CD4-positive, CD25-positive, alpha-beta regulatory T cell (primary cell): ENCODE results near the gene MYMX. TPM values are rescaled to one million over a fixed set of nuclear protein-coding genes. Genes with fewer than 3 reads are reported as not detected.

Experiments used
- ATAC-seq, 2 donors: fragments of 150-1000 bp; cut with Tn5 transposase; one replicate each; pipeline ENCODE4 v1.10.0; 2021; ENCODE audit warnings: low read depth in 2 of 2, moderate number of reproducible peaks in 2 of 2, moderate library complexity in 1 of 2
- DNase-seq, 3 donors: peaks; one replicate each; pipeline versions ENCODE4 v3.0.0 to v3.0.0-alpha.2; 2012 to 2022; ENCODE audit warnings: mixed read lengths in 1 of 3
- H3K27ac ChIP-seq: one replicate; pipeline ENCODE4 v1.7.0; 2013; ENCODE audit warnings: mild to moderate bottlenecking, low read length; ENCODE audit not compliant: insufficient read depth, poor library complexity, severe bottlenecking
- H3K27me3 ChIP-seq: one replicate; pipeline ENCODE4 v1.7.0; 2013; ENCODE audit warnings: low read length; ENCODE audit not compliant: control insufficient read depth, insufficient read depth
- H3K36me3 ChIP-seq: one replicate; pipeline ENCODE4 v1.7.0; 2013; ENCODE audit warnings: mild to moderate bottlenecking, low read length, moderate library complexity; ENCODE audit not compliant: control insufficient read depth, insufficient read depth
- H3K4me1 ChIP-seq: 2 replicates; pipeline ENCODE4 v1.7.0; 2013; ENCODE audit warnings: mild to moderate bottlenecking, low read length; ENCODE audit not compliant: insufficient read depth, control insufficient read depth, poor library complexity, severe bottlenecking
- H3K4me3 ChIP-seq: one replicate; pipeline ENCODE4 v1.7.0; 2013; ENCODE audit warnings: low read depth, mild to moderate bottlenecking, low read length, moderate library complexity
- H3K9me3 ChIP-seq, 2 experiments: 1 replicate in 1 of 2; 2 replicates in 1 of 2; pipeline ENCODE4 v1.7.0; 2013; ENCODE audit warnings: low read length in 2 of 2, mild to moderate bottlenecking in 1 of 2, moderate library complexity in 1 of 2; ENCODE audit not compliant: control insufficient read depth in 2 of 2
- H3K27ac Mint-ChIP-seq, 3 donors: one replicate each; pipeline ENCODE4 v1.8.0; 2020 to 2022; ENCODE audit warnings: mild to moderate bottlenecking in 3 of 3, mixed read lengths in 3 of 3, moderate library complexity in 2 of 3
- H3K27me3 Mint-ChIP-seq: one replicate; pipeline ENCODE4 v1.8.0; 2022; ENCODE audit warnings: mild to moderate bottlenecking, mixed read lengths
- H3K36me3 Mint-ChIP-seq: one replicate; pipeline ENCODE4 v1.8.0; 2020; ENCODE audit warnings: mixed read lengths
- H3K4me1 Mint-ChIP-seq, 4 donors: one replicate each; pipeline ENCODE4 v1.8.0; 2020 to 2022; ENCODE audit warnings: mixed read lengths in 4 of 4, mild to moderate bottlenecking in 1 of 4
- H3K4me3 Mint-ChIP-seq, 4 donors: one replicate each; pipeline ENCODE4 v1.8.0; 2020 to 2022; ENCODE audit warnings: mild to moderate bottlenecking in 4 of 4, mixed read lengths in 4 of 4, moderate library complexity in 3 of 4
- H3K9me3 Mint-ChIP-seq, 7 donors: one replicate each; pipeline ENCODE4 v1.8.0; 2020 to 2022; ENCODE audit warnings: mixed read lengths in 7 of 7, mild to moderate bottlenecking in 3 of 7, moderate library complexity in 2 of 7
- polyA plus RNA-seq, 4 donors: library from polyadenylated mRNA; unstranded; fragments of 300-500 nt; fragmentation: Illumina TruSeq; gene quantifications; one replicate each; pipeline ENCODE4 v1.2.3, GENCODE V29; 2021
- total RNA-seq: library from RNA; stranded (reverse); gene quantifications from one replicate; pipeline ENCODE4 v1.2.3, GENCODE V29; 2022

MYMX gene
- total and polyA plus RNA-seq, 5 donors from 2014 or later, result not detected

- Mint-ChIP-seq H3K9me3 (no peaks in the 10 kb centered on the region), H3K4me3 (peak overlapping the region in 3 of 4 donors; percentile 20 to 98 (median 85)), H3K4me1 (peaks cover 11 to 89% (median 55%) of the 10 kb centered on the region in 4 donors), H3K27ac (peak overlapping the region in 1 of 3 donors; percentile 67), H3K27me3 (no peaks in the 10 kb centered on the region), H3K36me3 (peaks cover 46% of the 10 kb centered on the region)
- Histone ChIP-seq H3K27ac (no peak overlapping the region), H3K27me3 (no peaks in the 10 kb centered on the region), H3K4me1 (peaks cover 38% of the 10 kb centered on the region), H3K4me3 (no peak overlapping the region), H3K9me3 (no peaks in the 10 kb centered on the region), H3K36me3 (peaks cover 70% of the 10 kb centered on the region)
- ATAC-seq, result no peak
- peak; percentile 51 to 61 (median 58) for DNase-seq
These were observed 36.8 kb downstream of the MYMX start for GRCh38 chr6:44253307-44254101.

GRCh38 chr6:44254191-44255104, 37.7 kb downstream of the MYMX start:
- Histone ChIP-seq H3K27me3 (no peaks in the 10 kb centered on the region), H3K4me1 (peaks cover 28% of the 10 kb centered on the region), H3K36me3 (peaks cover 67% of the 10 kb centered on the region), H3K4me3 (no peak overlapping the region), H3K9me3 (no peaks in the 10 kb centered on the region), H3K27ac (no peak overlapping the region)
- Mint-ChIP-seq H3K4me1 (peaks cover 6 to 82% (median 48%) of the 10 kb centered on the region in 4 donors), H3K4me3 (peak overlapping the region; percentile 34 to 98 (median 80)), H3K36me3 (peaks cover 40% of the 10 kb centered on the region), H3K9me3 (no peaks in the 10 kb centered on the region), H3K27ac (peak overlapping the region; percentile 52 to 79 (median 76)), H3K27me3 (no peaks in the 10 kb centered on the region)
- no peak for ATAC-seq
- no peak for DNase-seq

- Histone ChIP-seq H3K4me3 (peak overlapping the region; percentile 67), H3K27me3 (no peaks in the 10 kb centered on the region), H3K4me1 (peaks cover 26% of the 10 kb centered on the region), H3K27ac (peak overlapping the region; percentile 80), H3K9me3 (no peaks in the 10 kb centered on the region), H3K36me3 (peaks cover 67% of the 10 kb centered on the region)
- DNase-seq (no peak), ATAC-seq (no peak)
- peak overlapping the region; percentile 76 to 95 (median 87) for H3K27ac Mint-ChIP-seq
- peak overlapping the region; percentile 88 to 98 (median 94) for H3K4me3 Mint-ChIP-seq
- peaks cover 33% of the 10 kb centered on the region for H3K36me3 Mint-ChIP-seq
- H3K9me3 Mint-ChIP-seq, result no peaks in the 10 kb centered on the region
- no peaks in the 10 kb centered on the region for H3K27me3 Mint-ChIP-seq
- peaks cover 3 to 74% (median 41%) of the 10 kb centered on the region in 4 donors for H3K4me1 Mint-ChIP-seq
These were observed 38.5 kb downstream of the MYMX start for GRCh38 chr6:44255105-44255808.

DNA sequence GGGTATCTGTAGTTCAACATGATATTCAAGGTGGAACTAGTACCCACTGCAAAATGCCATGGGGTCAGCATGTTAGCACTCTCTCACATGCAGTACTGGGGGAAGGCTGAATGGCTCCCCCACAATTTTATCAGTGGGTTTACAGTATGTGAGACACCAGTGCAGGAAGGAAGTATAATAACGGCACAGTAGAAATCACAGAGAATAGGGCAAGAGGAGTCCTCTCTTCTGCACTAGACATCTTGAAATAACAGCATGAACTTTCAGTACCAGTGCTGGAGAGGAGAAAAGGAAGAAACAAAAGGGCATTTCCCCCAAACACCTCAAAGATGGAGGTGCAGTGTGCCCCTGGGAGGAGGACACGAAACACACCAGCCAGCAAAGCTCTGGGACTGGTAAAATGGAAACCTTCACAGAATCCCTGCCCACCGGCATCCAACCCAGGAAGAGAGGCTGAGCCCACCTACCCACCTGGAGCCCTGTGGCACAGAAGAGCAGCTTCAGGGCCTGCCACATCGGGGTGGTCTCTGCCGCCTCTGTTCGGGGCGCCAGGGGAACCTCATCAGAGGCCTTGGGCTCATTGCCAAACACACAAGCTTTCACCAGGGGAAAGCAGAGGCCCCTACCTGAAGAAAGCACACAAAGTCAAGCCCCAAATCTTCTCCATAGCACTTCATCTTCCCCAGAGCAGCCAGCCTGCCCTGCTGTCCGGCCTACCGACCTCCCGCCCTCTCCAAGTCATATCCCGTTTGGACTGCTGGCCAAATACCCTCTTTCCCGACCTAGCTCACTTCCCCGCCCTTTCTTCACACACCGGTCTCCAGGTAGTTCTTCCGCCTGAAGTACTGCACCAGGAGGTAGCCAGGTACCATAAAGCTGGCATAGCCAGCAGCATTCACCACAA, 39.4 kb downstream of the MYMX start:
- H3K4me3 ChIP-seq, result peak overlapping the region; percentile 67
- ATAC-seq, result no peak
- H3K27me3 ChIP-seq, result no peaks in the 10 kb centered on the region
- no peak for DNase-seq
- Mint-ChIP-seq H3K36me3 (peaks cover 30% of the 10 kb centered on the region), H3K4me3 (peak overlapping the region; percentile 88 to 98 (median 94)), H3K27ac (peak overlapping the region; percentile 76 to 95 (median 87)), H3K4me1 (peaks cover 2 to 70% (median 41%) of the 10 kb centered on the region in 4 donors), H3K9me3 (no peaks in the 10 kb centered on the region), H3K27me3 (no peaks in the 10 kb centered on the region)
- H3K4me1 ChIP-seq, result peaks cover 26% of the 10 kb centered on the region
- no peaks in the 10 kb centered on the region for H3K9me3 ChIP-seq
- peak overlapping the region; percentile 80 for H3K27ac ChIP-seq
- peaks cover 64% of the 10 kb centered on the region for H3K36me3 ChIP-seq

DNA sequence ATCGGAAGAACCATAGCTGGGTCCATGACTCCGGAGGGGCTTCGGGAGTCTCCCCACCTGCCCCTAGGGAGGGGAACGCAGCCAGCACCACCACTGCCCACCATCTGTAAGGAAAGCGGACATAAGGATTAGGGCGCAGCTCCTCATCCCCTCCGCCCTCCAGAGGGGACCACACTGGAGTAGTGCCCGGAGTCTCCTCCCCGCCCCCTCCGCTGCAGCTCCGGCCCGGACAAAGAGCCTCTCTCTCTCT, 40.0 kb downstream of the MYMX start:
- no peaks in the 10 kb centered on the region for H3K9me3 Mint-ChIP-seq
- Histone ChIP-seq H3K36me3 (peaks cover 58% of the 10 kb centered on the region), H3K27me3 (no peaks in the 10 kb centered on the region), H3K4me3 (peak overlapping the region; percentile 67), H3K27ac (peak overlapping the region; percentile 80), H3K4me1 (peaks cover 26% of the 10 kb centered on the region), H3K9me3 (no peaks in the 10 kb centered on the region)
- peak overlapping the region; percentile 76 to 95 (median 87) for H3K27ac Mint-ChIP-seq
- DNase-seq (no peak), ATAC-seq (no peak)
- H3K36me3 Mint-ChIP-seq, result peaks cover 27% of the 10 kb centered on the region
- no peaks in the 10 kb centered on the region for H3K27me3 Mint-ChIP-seq
- peaks cover 4 to 67% (median 41%) of the 10 kb centered on the region in 4 donors for H3K4me1 Mint-ChIP-seq
- H3K4me3 Mint-ChIP-seq, result peak overlapping the region; percentile 88 to 98 (median 94)

- no peaks in the 10 kb centered on the region for H3K27me3 Mint-ChIP-seq
- Histone ChIP-seq H3K9me3 (no peaks in the 10 kb centered on the region), H3K27me3 (no peaks in the 10 kb centered on the region), H3K27ac (peak within 1 kb of the TSS; percentile 80), H3K36me3 (peaks cover 53% of the 10 kb centered on the region), H3K4me1 (peaks cover 31% of the 10 kb centered on the region), H3K4me3 (peak within 1 kb of the TSS; percentile 67)
- peak within 1 kb of the TSS; percentile 91 to 95 (median 94) for H3K27ac Mint-ChIP-seq
- peaks cover 23% of the 10 kb centered on the region for H3K36me3 Mint-ChIP-seq
- peak; percentile 80 to 82 for ATAC-seq
- no peaks in the 10 kb centered on the region for H3K9me3 Mint-ChIP-seq
- H3K4me3 Mint-ChIP-seq, result peak within 1 kb of the TSS; percentile 90 to 98 (median 94)
- H3K4me1 Mint-ChIP-seq, result peaks cover 4 to 65% (median 42%) of the 10 kb centered on the region in 4 donors
- peak; percentile 56 to 76 (median 73) for DNase-seq
These were observed 40.5 kb downstream of the MYMX start, which contains the start of gene SLC35B2 for GRCh38 chr6:44257025-44257752. SLC35B2 (minus strand) TSS chr6:44257528; CDS start chr6:44257410, 118 bp downstream.
